Measurements from ENCODE around the gene ASS1. TPM values are rescaled to one million over a fixed set of nuclear protein-coding genes. Genes with fewer than 3 reads are reported as not detected.

ASS1 gene
- total RNA-seq, 2 donors from 2014 or later, result 380 to 511 TPM

DNA sequence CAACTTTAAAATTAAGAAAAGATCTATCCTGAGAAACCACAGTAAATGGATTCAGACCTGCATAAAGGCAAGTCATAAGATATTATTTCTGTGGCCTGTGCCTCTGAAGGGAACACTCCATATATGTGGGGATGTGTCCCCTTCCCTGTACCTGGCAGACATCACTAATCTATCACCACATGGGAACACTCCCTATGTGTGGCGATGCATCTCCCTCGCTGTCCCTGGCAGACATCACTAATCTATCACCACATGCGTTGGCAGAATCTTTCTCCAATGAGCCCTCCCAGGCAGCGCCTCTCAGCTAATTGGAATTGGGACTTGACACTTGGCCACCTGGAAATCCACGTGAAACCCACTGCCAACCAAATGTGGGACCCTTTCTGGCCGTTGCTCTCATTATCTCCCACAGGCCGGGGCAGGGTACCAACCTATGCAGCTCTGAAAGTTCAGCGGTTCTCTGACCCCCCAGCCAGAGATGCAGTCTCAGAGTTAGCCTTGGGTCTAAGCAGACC, 25.2 kb upstream of the ASS1 start:
- Histone ChIP-seq H3K27me3 (no peaks in the 10 kb centered on the region), H3K9me3 (no peaks in the 10 kb centered on the region), H3K4me3 (no peak overlapping the region), H3K36me3 (no peaks in the 10 kb centered on the region), H3K27ac (no peak overlapping the region), H3K9ac (ENCODE audit: low read depth in 2 of 2, low read length in 2 of 2) (no peak overlapping the region), H3K4me1 (no peaks in the 10 kb centered on the region)
- TF ChIP-seq CTCF (IDR thresholded peaks at IDR 0.05), result no peak
- intact Hi-C loops (cut with DNase I), result no loop called here
- no peak for DNase-seq

DNA sequence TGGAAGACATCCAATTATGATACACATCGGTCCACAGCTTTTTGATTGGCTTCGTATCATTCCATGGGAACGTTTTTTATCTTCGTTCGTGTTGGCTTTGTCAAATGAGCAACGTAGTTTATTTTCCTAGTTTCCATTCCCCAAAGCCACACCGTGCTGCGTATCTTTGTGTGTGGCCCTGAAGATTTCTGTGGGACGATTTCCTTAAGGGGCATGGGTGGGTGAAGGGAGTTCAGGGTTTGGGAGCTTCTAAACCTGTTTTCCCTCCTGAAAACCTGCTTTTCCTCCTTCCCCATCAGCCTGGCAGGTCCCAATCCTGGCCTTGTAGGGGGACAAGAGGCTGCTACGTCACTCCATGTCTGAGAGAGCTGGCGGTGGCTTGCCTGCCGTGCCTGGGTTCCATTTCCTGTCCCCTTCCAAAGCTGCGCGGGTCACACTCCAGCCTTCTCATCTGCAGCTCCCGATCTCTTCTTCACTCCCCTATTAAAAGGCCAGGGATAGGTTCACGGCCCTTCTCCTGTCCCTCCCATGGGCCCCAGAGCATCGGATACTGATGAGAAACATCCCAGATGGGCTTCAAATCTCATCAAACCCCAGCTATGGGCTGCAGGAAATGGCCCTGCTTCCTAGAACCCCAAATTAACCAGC, 23.5 kb upstream of the ASS1 start:
- H3K9me3 ChIP-seq, result no peaks in the 10 kb centered on the region
- intact Hi-C loops (cut with DNase I), result no loop called here

DNA sequence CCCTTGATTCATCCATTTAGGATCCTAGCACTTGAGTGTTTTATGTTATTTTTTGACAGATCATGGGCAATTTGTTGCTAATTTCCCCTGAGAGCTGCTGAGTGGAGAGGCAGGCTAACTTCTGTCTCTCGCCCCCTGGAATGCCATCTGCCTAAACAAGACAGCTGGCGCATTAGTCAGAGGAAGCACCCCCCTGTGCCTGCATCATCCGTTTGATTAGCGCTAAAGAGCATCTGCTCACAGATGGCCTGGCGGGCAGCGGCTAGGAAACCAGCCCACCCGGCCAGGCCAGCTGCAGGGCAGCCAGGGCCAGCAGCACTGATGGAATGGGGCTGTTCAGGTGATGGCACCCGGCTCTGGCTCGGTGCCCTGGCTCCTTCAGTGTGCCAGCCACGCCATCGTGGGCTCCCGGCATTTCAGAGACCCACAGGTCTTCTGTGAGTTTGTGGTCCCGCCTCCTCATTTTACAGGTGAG, 22.9 kb upstream of the ASS1 start:
- Histone ChIP-seq H3K9me3 (no peaks in the 10 kb centered on the region), H3K36me3 (no peaks in the 10 kb centered on the region), H3K4me1 (no peaks in the 10 kb centered on the region), H3K27ac (no peak overlapping the region), H3K9ac (ENCODE audit: low read depth in 2 of 2, low read length in 2 of 2) (no peak overlapping the region), H3K4me3 (no peak overlapping the region), H3K27me3 (no peaks in the 10 kb centered on the region)
- TF ChIP-seq CTCF (IDR thresholded peaks at IDR 0.05), result no peak
- intact Hi-C loops (cut with DNase I), result no loop called here
- DNase-seq, result no peak

More for the DNA sequence above, 23.5 kb upstream of the ASS1 start:
- no peak for TF ChIP-seq CTCF (IDR thresholded peaks at IDR 0.05)
- no peak overlapping the region for H3K4me3 ChIP-seq
- H3K9ac ChIP-seq (ENCODE audit: low read depth in 2 of 2, low read length in 2 of 2), result no peak overlapping the region
- H3K27ac ChIP-seq, result no peak overlapping the region
- no peaks in the 10 kb centered on the region for H3K27me3 ChIP-seq
- no peak for DNase-seq
- H3K4me1 ChIP-seq, result no peaks in the 10 kb centered on the region
- H3K36me3 ChIP-seq, result no peaks in the 10 kb centered on the region

GRCh38 chr9:130422546-130422945, 22.2 kb upstream of the ASS1 start:
- no peaks in the 10 kb centered on the region for H3K36me3 ChIP-seq
- intact Hi-C loops (cut with DNase I), result no loop called here

DNA sequence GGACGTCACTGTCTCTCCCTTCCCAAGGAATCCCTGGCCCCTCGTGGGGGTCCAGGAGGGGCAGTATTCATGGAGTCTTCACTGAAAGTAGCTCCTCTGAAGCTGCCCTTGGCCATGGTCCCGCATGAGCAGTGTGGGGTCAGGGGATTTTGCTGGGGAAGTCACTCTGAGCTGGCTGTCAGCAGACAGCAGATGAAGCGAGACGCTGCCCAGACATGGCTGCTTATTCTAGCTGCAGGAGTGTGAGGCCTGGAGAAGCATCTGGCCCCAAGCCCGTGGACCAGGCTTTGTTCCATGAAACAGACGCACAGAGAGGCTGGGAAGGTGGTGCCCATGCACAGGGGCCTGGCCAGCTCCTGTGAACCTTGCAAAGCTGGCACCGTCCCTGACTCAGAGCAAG, 21.5 kb upstream of the ASS1 start:
- intact Hi-C loops (cut with DNase I), result no loop called here
- TF ChIP-seq CTCF (IDR thresholded peaks at IDR 0.05), result no peak
- Histone ChIP-seq H3K9me3 (no peaks in the 10 kb centered on the region), H3K36me3 (no peaks in the 10 kb centered on the region), H3K27me3 (no peaks in the 10 kb centered on the region), H3K9ac (ENCODE audit: low read depth in 2 of 2, low read length in 2 of 2) (no peak overlapping the region), H3K27ac (no peak overlapping the region), H3K4me3 (no peak overlapping the region), H3K4me1 (peaks cover 4% of the 10 kb centered on the region)
- DNase-seq, result no peak

More at GRCh38 chr9:130422546-130422945, 22.2 kb upstream of the ASS1 start:
- Histone ChIP-seq H3K27ac (no peak overlapping the region), H3K9me3 (no peaks in the 10 kb centered on the region), H3K4me3 (no peak overlapping the region), H3K27me3 (no peaks in the 10 kb centered on the region), H3K4me1 (peaks cover 4% of the 10 kb centered on the region), H3K9ac (ENCODE audit: low read depth in 2 of 2, low read length in 2 of 2) (no peak overlapping the region)
- no peak for TF ChIP-seq CTCF (IDR thresholded peaks at IDR 0.05)
- DNase-seq, result no peak

All from colonic mucosa (tissue), 4 donors.